Activated T-cell treated with anti-CD3 and anti-CD28 coated beads, Interleukin-2, amount 50 U/mL, for 4 hours (primary cell): ENCODE measurements around the gene SH3RF3. TPM values are rescaled to one million over a fixed set of nuclear protein-coding genes. Genes with fewer than 3 reads are reported as not detected.

ENCODE experiments used
- ATAC-seq, 2 donors: fragments of 200-7000 bp; cut with Tn5 transposase; one replicate each; pipeline ENCODE4 v1.10.0; 2021
- DNase-seq: peaks from one replicate; pipeline ENCODE4 v3.0.0-alpha.2; 2020
- H3K27me3 Mint-ChIP-seq: one replicate; pipeline ENCODE4 v1.8.0; 2021; ENCODE audit warnings: low read depth, mixed read lengths
- H3K36me3 Mint-ChIP-seq: one replicate; pipeline ENCODE4 v1.8.0; 2022; ENCODE audit warnings: mixed read lengths; ENCODE audit not compliant: insufficient read depth
- H3K4me1 Mint-ChIP-seq: one replicate; pipeline ENCODE4 v1.8.0; 2021; ENCODE audit warnings: low read depth, mixed read lengths
- H3K4me3 Mint-ChIP-seq: one replicate; pipeline ENCODE4 v1.8.0; 2021; ENCODE audit warnings: mild to moderate bottlenecking, moderate library complexity, mixed read lengths
- H3K9me3 Mint-ChIP-seq: one replicate; pipeline ENCODE4 v1.8.0; 2021; ENCODE audit warnings: mixed read lengths
- total RNA-seq, 3 donors: library from RNA; stranded (reverse); gene quantifications; one replicate each; pipeline ENCODE4 v1.2.1, GENCODE V29; 2021

SH3RF3 gene
- total RNA-seq, 3 donors from 2014 or later = 0.33 to 0.98 (median 0.89) TPM

- ATAC-seq (no peak), DNase-seq (no peak)
- Mint-ChIP-seq H3K27me3 (peaks cover 14% of the 10 kb centered on the region), H3K9me3 (no peaks in the 10 kb centered on the region), H3K36me3 (no peaks in the 10 kb centered on the region), H3K4me3 (no peak overlapping the region), H3K4me1 (peaks cover 30% of the 10 kb centered on the region)
Observed at GRCh38 chr2:109333414-109334210, 204.6 kb downstream of the SH3RF3 start.

GRCh38 chr2:109335631-109336176 is 206.7 kb downstream of the SH3RF3 start:
- peak in 1 of 2 donors; percentile 21 for ATAC-seq
- peaks cover 30% of the 10 kb centered on the region for H3K4me1 Mint-ChIP-seq
- no peaks in the 10 kb centered on the region for H3K9me3 Mint-ChIP-seq
- H3K4me3 Mint-ChIP-seq = peak overlapping the region; percentile 55
- H3K36me3 Mint-ChIP-seq = no peaks in the 10 kb centered on the region
- peaks cover 10% of the 10 kb centered on the region for H3K27me3 Mint-ChIP-seq
- DNase-seq = no peak

GRCh38 chr2:109336296-109336695 is 207.3 kb downstream of the SH3RF3 start:
- H3K36me3 Mint-ChIP-seq = no peaks in the 10 kb centered on the region
- no peak for ATAC-seq
- H3K27me3 Mint-ChIP-seq = peaks cover 10% of the 10 kb centered on the region
- no peaks in the 10 kb centered on the region for H3K9me3 Mint-ChIP-seq
- DNase-seq = no peak
- no peak overlapping the region for H3K4me3 Mint-ChIP-seq
- H3K4me1 Mint-ChIP-seq = peaks cover 32% of the 10 kb centered on the region

GRCh38 chr2:109337221-109337620 is 208.2 kb downstream of the SH3RF3 start:
- ATAC-seq = no peak
- Mint-ChIP-seq H3K36me3 (no peaks in the 10 kb centered on the region), H3K4me1 (peaks cover 28% of the 10 kb centered on the region), H3K9me3 (no peaks in the 10 kb centered on the region), H3K27me3 (peaks cover 10% of the 10 kb centered on the region), H3K4me3 (no peak overlapping the region)
- no peak for DNase-seq

GRCh38 chr2:109339519-109339966 is 210.5 kb downstream of the SH3RF3 start:
- H3K4me1 Mint-ChIP-seq = peaks cover 17% of the 10 kb centered on the region
- H3K27me3 Mint-ChIP-seq = peaks cover 10% of the 10 kb centered on the region
- no peak for ATAC-seq

GRCh38 chr2:109340381-109340780 is 211.4 kb downstream of the SH3RF3 start:
- DNase-seq = no peak
- Mint-ChIP-seq H3K4me1 (peaks cover 13% of the 10 kb centered on the region), H3K36me3 (no peaks in the 10 kb centered on the region), H3K27me3 (peaks cover 8% of the 10 kb centered on the region), H3K4me3 (no peak overlapping the region), H3K9me3 (no peaks in the 10 kb centered on the region)
- no peak for ATAC-seq

More at GRCh38 chr2:109339519-109339966, 210.5 kb downstream of the SH3RF3 start:
- no peak for DNase-seq
- no peak overlapping the region for H3K4me3 Mint-ChIP-seq
- H3K9me3 Mint-ChIP-seq = no peaks in the 10 kb centered on the region
- no peaks in the 10 kb centered on the region for H3K36me3 Mint-ChIP-seq

- no peaks in the 10 kb centered on the region for H3K9me3 Mint-ChIP-seq
- H3K4me3 Mint-ChIP-seq = no peak overlapping the region
- H3K36me3 Mint-ChIP-seq = no peaks in the 10 kb centered on the region
- DNase-seq (no peak), ATAC-seq (no peak)
- peaks cover 4% of the 10 kb centered on the region for H3K4me1 Mint-ChIP-seq
- peaks cover 8% of the 10 kb centered on the region for H3K27me3 Mint-ChIP-seq
Observed at GRCh38 chr2:109341355-109342255, 212.6 kb downstream of the SH3RF3 start.

GRCh38 chr2:109342256-109342850 is 213.3 kb downstream of the SH3RF3 start:
- H3K9me3 Mint-ChIP-seq = no peaks in the 10 kb centered on the region
- peaks cover 2% of the 10 kb centered on the region for H3K4me1 Mint-ChIP-seq
- ATAC-seq (no peak), DNase-seq (no peak)
- no peak overlapping the region for H3K4me3 Mint-ChIP-seq
- no peaks in the 10 kb centered on the region for H3K36me3 Mint-ChIP-seq
- H3K27me3 Mint-ChIP-seq = peaks cover 4% of the 10 kb centered on the region

GRCh38 chr2:109342930-109343329 is 213.9 kb downstream of the SH3RF3 start:
- no peak for DNase-seq
- Mint-ChIP-seq H3K27me3 (peaks cover 3% of the 10 kb centered on the region), H3K4me3 (no peak overlapping the region), H3K36me3 (no peaks in the 10 kb centered on the region), H3K4me1 (peaks cover 5% of the 10 kb centered on the region), H3K9me3 (no peaks in the 10 kb centered on the region)
- ATAC-seq = no peak

GRCh38 chr2:109343460-109343859 is 214.5 kb downstream of the SH3RF3 start:
- no peak for ATAC-seq
- Mint-ChIP-seq H3K4me3 (no peak overlapping the region), H3K36me3 (no peaks in the 10 kb centered on the region), H3K4me1 (peaks cover 10% of the 10 kb centered on the region), H3K9me3 (no peaks in the 10 kb centered on the region), H3K27me3 (no peaks in the 10 kb centered on the region)
- no peak for DNase-seq

GRCh38 chr2:109344270-109344805 is 215.3 kb downstream of the SH3RF3 start:
- Mint-ChIP-seq H3K4me3 (no peak overlapping the region), H3K4me1 (peaks cover 19% of the 10 kb centered on the region), H3K36me3 (no peaks in the 10 kb centered on the region), H3K9me3 (no peaks in the 10 kb centered on the region), H3K27me3 (no peaks in the 10 kb centered on the region)
- ATAC-seq (no peak), DNase-seq (no peak)

- peaks cover 26% of the 10 kb centered on the region for H3K4me1 Mint-ChIP-seq
Observed at GRCh38 chr2:109345091-109345490, 216.1 kb downstream of the SH3RF3 start.

GRCh38 chr2:109345653-109346480 is 216.9 kb downstream of the SH3RF3 start:
- no peak overlapping the region for H3K4me3 Mint-ChIP-seq
- ATAC-seq = no peak
- no peak for DNase-seq
- H3K27me3 Mint-ChIP-seq = no peaks in the 10 kb centered on the region
- H3K4me1 Mint-ChIP-seq = peaks cover 33% of the 10 kb centered on the region
- H3K9me3 Mint-ChIP-seq = no peaks in the 10 kb centered on the region
- no peaks in the 10 kb centered on the region for H3K36me3 Mint-ChIP-seq

More at GRCh38 chr2:109345091-109345490, 216.1 kb downstream of the SH3RF3 start:
- H3K36me3 Mint-ChIP-seq = no peaks in the 10 kb centered on the region
- ATAC-seq (no peak), DNase-seq (no peak)
- no peaks in the 10 kb centered on the region for H3K9me3 Mint-ChIP-seq
- H3K4me3 Mint-ChIP-seq = no peak overlapping the region
- H3K27me3 Mint-ChIP-seq = no peaks in the 10 kb centered on the region
